BLaER1 (cell line): Measurements from ENCODE around the gene MPP3.

ENCODE experiments used
- H3K27ac ChIP-seq: shearing (Covaris generic); formaldehyde crosslinking; 2 replicates; pipeline ENCODE4 v1.8.1; 2022
- H3K27me3 ChIP-seq: shearing (Covaris generic); formaldehyde crosslinking; 2 replicates; pipeline ENCODE4 v1.8.1; 2022
- H3K36me3 ChIP-seq: shearing (Covaris generic); formaldehyde crosslinking; 2 replicates; pipeline ENCODE4 v1.8.1; 2022
- H3K4me1 ChIP-seq: shearing (Covaris generic); formaldehyde crosslinking; 2 replicates; pipeline ENCODE4 v1.8.1; 2022
- H3K4me2 ChIP-seq: shearing (Covaris generic); formaldehyde crosslinking; 2 replicates; pipeline ENCODE4 v1.8.1; 2022
- H3K4me3 ChIP-seq: shearing (Covaris generic); formaldehyde crosslinking; 2 replicates; pipeline ENCODE4 v1.8.1; 2022
- H3K9ac ChIP-seq: shearing (Covaris generic); formaldehyde crosslinking; 2 replicates; pipeline ENCODE4 v1.8.1; 2022
- H3K9me3 ChIP-seq: shearing (Covaris generic); formaldehyde crosslinking; 2 replicates; pipeline ENCODE4 v1.8.1; 2022
- H4K20me1 ChIP-seq: shearing (Covaris generic); formaldehyde crosslinking; 2 replicates; pipeline ENCODE4 v1.8.1; 2022
- Cebpa-rat ChIP-seq: shearing (Covaris generic); IDR thresholded peaks from 2 replicates; pipeline ENCODE4 v1.8.1; 2022

The MPP3 gene

GRCh38 chr17:43757171-43757660 lies 75.7 kb downstream of the MPP3 start:
- Histone ChIP-seq H3K36me3 (no peaks in the 10 kb centered on the region), H4K20me1 (peaks cover 27% of the 10 kb centered on the region; the same call in 1 of the 2 replicates), H3K27ac (no peak overlapping the region), H3K4me3 (no peak overlapping the region), H3K27me3 (peaks cover 71% of the 10 kb centered on the region), H3K9me3 (no peaks in the 10 kb centered on the region), H3K4me2 (no peak overlapping the region), H3K9ac (no peak overlapping the region), H3K4me1 (peaks cover 34% of the 10 kb centered on the region)
- TF ChIP-seq Cebpa-rat, result no peak

- peaks cover 34% of the 10 kb centered on the region for H3K4me1 ChIP-seq
- no peaks in the 10 kb centered on the region for H3K9me3 ChIP-seq
- peaks cover 27% of the 10 kb centered on the region; the same call in 1 of the 2 replicates for H4K20me1 ChIP-seq
- H3K4me3 ChIP-seq, result no peak overlapping the region
- H3K9ac ChIP-seq, result no peak overlapping the region
- H3K27me3 ChIP-seq, result peaks cover 71% of the 10 kb centered on the region
- H3K27ac ChIP-seq, result no peak overlapping the region
- TF ChIP-seq Cebpa-rat, result no peak
- no peaks in the 10 kb centered on the region for H3K36me3 ChIP-seq
- no peak overlapping the region for H3K4me2 ChIP-seq
Measured at GRCh38 chr17:43756201-43756600, 76.7 kb downstream of the MPP3 start.

DNA sequence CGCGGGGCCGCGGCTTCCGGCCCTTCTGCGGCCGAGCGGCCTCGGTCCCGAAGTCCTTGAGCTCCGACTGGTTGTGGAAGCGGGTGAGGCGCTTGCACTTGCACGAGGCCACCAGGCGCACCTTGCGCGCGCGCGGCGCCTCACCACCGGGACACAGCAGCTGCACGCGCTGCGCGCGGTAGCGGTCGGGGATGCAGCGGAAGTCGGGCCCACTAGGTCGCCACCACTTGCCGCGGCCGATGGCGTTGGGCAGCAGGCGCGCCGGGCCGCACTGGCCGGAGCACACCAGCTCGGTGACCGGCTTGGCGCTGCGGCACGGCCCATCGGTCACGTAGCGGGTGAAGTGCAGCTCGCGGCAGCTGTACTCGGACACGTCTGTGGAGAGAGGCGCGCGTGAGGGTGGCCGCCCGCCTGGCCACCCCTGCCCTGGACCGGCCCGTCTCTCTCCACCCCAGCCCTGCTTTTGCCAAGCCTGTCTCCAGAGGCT lies 77.5 kb downstream of the MPP3 start:
- Histone ChIP-seq H3K4me1 (peaks cover 34% of the 10 kb centered on the region), H3K4me2 (peak overlapping the region; percentile 91), H3K36me3 (no peaks in the 10 kb centered on the region), H3K9me3 (no peaks in the 10 kb centered on the region), H3K9ac (no peak overlapping the region), H3K4me3 (peak overlapping the region; percentile 60), H3K27ac (no peak overlapping the region), H4K20me1 (peaks cover 27% of the 10 kb centered on the region; the same call in 1 of the 2 replicates), H3K27me3 (peaks cover 71% of the 10 kb centered on the region)
- no peak for TF ChIP-seq Cebpa-rat

DNA sequence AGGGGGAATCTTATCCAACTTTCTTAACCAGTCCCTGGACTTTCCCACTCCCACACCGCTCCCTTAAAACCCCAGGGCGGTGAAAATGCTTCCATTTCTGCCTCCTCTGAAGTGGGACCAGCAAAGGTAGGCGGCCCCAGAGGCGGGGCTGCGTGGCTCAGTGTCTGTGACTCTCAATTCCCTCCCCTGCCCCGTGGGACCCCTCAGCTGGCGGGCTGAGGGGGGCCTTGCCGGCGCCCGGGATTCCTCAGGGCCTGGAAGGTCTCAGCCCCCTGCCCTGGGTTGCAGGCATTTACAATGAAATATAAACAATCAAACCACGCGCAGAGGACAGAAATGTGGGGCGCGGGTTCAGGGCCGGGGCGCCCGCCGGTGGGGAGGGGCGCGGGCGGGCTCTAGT lies 78.0 kb downstream of the MPP3 start:
- peak overlapping the region; percentile 91 for H3K4me2 ChIP-seq

GRCh38 chr17:43753493-43754129 lies 79.3 kb downstream of the MPP3 start:
- Histone ChIP-seq H3K27ac (no peak overlapping the region), H3K9ac (no peak overlapping the region), H3K4me3 (no peak overlapping the region), H3K9me3 (no peaks in the 10 kb centered on the region), H3K4me2 (peak overlapping the region; percentile 91), H3K27me3 (peaks cover 63% of the 10 kb centered on the region), H4K20me1 (peaks cover 27% of the 10 kb centered on the region; the same call in 1 of the 2 replicates), H3K4me1 (peaks cover 44% of the 10 kb centered on the region), H3K36me3 (no peaks in the 10 kb centered on the region)
- TF ChIP-seq Cebpa-rat, result no peak

More for the DNA sequence above, 78.0 kb downstream of the MPP3 start:
- Histone ChIP-seq H3K4me1 (peaks cover 39% of the 10 kb centered on the region), H3K27me3 (peaks cover 71% of the 10 kb centered on the region), H4K20me1 (peaks cover 27% of the 10 kb centered on the region; the same call in 1 of the 2 replicates), H3K27ac (no peak overlapping the region), H3K36me3 (no peaks in the 10 kb centered on the region), H3K9me3 (no peaks in the 10 kb centered on the region), H3K4me3 (peak overlapping the region; percentile 60), H3K9ac (no peak overlapping the region)
- TF ChIP-seq Cebpa-rat, result no peak
